Stimulated activated CD8-positive, alpha-beta memory T cell treated with anti-CD3 and anti-CD28 coated beads, Interleukin-7, amount 100 ng/mL, for 24 hours (primary cell): ENCODE measurements around the gene TBC1D22A.

ENCODE experiments used
- DNase-seq: peaks from one replicate; pipeline ENCODE4 v3.0.0-alpha.2; 2020; ENCODE audit warnings: low read depth

The TBC1D22A gene

GRCh38 chr22:47080100-47080499 lies 317.6 kb downstream of the TBC1D22A start:
- no peak for DNase-seq

DNA sequence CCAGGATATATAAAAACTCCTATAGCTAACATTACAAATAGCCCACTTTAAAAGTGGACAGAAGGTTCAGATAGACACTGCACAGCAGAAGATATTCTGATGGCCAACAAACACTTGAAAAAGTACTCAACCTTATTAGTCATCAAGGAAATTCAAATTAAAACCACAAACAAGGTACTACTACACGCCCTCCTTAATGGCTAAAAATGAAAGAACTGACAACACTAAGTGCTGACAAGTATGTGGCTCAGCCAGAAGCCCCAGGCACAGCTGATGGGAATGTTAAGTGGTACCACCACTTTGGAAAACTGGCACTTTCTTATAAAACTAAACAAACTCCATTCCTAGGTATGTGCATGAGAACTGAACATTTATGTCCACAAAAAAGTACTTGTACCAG lies 320.1 kb downstream of the TBC1D22A start:
- DNase-seq = no peak

- DNase-seq = no peak
These were observed 321.0 kb downstream of the TBC1D22A start for GRCh38 chr22:47083379-47083986.

DNA sequence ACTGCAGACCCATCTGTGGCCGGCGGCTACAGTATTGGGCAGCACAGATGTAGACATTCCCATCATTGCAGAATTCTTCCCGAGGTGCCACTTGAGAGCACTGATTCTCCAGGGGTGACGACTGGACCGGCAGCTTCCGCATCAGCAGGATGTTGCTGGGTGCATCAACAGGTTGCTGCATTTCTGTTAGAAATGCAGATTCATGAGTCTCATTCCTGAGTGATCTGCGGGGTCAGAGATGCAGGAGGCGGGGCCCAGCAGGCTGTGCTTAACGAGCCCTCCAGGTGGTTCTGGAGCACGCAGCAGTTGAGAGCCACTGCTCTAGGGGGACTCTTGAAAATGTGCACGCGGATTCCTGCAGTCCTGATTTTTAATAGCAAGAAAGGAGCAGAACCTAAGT lies 321.8 kb downstream of the TBC1D22A start:
- DNase-seq = no peak

DNA sequence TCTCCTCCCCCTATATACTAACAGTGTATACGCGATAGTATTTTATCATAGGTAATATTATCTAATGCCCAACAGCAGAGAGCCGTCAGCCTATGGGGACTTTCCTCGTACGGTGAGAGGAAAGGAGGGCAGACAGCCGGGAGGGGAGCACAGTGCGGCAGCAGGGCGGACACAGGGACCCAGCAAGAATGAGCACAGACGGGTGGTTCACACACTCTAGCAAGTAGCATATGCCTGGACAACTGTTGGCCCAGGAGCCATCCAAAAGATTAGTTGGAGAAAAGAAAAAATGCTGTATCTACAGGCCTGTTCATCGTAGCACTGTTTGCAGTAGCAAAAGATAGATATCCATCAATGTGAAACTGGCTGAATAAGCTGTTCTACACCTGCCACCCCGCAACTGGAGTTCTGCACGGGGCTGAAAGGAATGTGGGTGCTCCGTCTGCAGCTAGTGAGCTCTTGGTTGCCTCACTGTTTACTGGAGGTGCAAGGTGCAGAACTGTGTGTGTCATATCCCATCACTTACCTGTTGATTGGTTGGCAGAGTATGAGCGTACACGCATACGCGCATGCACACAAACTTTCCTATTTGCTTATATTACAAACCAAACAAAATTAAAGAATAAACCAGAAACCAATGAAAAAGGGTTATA lies 324.3 kb downstream of the TBC1D22A start:
- DNase-seq = no peak

DNA sequence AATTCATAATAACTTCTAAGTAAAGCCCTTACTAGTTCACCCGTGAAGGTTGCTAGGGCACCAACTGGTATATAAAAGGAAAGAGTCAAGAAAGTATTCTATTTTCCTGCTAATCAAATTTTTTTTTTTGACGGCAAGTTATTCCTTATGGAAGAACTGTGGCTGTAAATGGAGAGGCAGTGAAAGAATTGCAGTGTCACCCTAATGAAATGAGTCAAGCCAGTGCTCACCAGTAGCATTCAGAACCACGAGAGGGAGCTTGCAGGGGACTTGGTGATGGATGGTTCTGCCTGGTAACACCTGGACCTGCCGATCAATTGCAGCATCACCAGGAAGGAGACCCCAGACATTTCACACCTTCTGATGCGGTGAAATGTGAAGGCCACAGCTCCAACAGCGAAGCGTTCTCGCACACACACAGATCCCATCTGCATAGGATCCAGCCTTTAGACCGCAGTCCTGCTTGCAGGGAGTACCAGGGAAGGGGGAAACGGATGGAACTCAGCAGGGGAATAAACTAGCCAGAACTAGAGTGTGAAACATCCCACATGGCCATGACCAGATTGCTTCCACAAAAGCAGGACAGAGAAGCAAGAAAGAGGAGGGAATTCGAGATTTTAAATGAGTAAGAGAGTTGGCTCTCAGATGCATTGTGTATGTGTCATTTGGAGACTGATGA lies 326.2 kb downstream of the TBC1D22A start:
- DNase-seq = no peak

DNA sequence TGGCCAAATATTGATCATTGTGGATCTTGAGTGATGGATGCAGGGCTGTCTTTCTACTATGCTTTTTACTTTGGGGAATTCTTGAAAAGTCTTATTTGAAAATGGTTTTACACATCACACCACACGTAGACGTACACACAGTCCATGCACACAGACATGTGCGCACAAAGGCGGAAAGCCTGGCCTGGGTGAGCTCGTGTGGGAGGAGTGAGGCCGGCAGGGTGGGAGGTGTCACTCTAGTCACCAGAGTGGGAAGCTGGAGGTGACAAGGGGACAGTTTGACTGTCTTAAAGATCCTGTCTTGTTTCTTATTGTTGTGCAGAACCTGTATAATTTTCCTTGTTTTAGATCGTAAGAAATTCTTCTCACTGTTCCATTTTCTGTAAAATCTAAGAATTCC lies 326.9 kb downstream of the TBC1D22A start:
- no peak for DNase-seq

- DNase-seq = no peak
These were observed 327.5 kb downstream of the TBC1D22A start for GRCh38 chr22:47089796-47090460.

DNA sequence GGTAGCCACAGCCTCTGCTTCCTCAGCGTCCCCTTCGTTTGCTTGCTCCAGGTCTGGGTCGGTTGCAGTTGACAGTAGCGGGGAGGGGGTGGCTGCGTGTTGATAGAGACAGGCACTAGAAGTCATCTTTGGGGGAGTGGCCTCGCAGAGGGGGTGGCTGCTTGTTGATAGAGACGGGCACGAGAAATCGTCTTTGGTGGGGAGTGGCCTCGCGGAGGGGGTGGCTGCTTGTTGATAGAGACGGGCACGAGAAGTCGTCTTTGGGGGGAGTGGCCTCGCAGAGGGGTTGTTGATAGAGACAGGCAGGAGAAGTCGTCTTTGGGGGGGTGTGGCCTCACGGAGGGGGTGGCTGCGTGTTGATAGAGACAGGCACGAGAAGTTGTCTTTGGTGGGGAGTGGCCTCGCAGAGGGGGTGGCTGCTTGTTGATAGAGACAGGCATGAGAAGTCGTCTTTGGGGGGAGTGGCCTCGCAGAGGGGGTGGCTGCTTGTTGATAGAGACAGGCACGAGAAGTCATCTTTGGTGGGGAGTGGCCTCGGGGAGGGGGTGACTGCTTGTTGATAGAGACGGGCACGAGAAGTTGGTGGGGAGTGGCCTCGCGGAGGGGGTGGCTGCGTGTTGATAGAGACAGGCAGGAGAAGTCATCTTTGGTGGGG lies 328.3 kb downstream of the TBC1D22A start:
- DNase-seq = no peak

- no peak for DNase-seq
These were observed 328.8 kb downstream of the TBC1D22A start for GRCh38 chr22:47091246-47091651.

- DNase-seq = no peak
These were observed 329.7 kb downstream of the TBC1D22A start for GRCh38 chr22:47091921-47092700.

DNA sequence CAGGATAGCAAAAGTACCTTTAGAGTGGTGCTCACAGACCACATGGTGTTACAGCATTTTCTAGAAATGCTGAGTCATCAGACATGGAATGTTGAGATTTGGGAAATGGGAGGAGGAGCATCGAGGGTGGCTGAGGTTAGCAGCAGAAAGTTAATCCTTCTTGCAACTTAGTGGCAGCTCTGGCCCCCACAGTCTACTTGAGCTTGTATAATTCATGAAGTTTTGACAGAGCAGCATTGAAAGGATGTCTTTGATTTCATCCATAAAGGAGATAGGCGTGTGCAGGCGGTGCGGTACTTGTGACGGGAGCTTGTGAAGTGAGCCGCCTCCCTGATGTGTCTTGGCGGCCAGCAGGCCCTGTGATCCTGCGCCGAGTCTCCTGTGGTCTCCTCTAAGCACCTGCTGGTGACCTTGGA lies 330.5 kb downstream of the TBC1D22A start:
- DNase-seq = no peak

DNA sequence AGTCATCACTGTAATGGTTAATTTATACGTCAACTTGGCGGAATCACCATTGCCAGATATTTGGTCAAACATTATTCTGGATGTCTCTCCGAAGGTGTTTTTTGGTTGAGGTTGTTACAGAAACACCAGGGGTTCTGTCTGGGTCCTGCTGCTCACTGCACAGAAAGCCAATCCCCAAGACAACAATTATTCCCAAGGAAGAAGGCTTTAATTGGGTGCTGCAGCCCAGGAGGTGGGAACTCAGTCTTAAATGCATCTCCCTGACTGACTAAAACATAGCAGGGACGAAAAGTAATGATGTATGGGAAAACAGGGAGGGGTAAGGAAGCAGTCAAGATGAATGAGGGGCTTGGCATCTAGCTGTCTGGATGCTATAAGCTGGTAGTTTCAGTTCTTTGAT lies 331.3 kb downstream of the TBC1D22A start:
- DNase-seq = no peak

DNA sequence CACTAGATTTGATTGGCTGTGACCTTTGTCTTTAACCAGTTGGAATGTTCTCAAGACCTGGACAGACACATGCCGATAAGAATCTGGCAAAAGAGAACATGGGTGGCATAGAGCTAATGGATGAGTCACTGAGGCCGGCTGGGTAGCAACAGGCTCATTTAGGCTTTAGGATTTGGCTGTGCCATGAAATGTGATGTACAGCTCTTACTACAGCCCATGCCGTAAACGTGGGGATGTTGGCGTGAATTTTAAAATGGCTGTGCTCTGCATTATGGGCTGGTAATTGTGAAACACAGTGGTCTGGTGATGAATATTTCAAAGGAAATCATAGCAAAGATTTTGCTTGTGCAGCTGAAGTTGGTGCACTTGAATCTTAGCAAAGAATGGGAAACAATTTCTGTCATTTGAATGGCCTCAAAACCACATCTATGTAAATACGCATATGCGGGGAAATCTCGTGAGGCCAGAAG lies 332.4 kb downstream of the TBC1D22A start:
- DNase-seq = no peak

GRCh38 chr22:47095395-47096122 lies 333.1 kb downstream of the TBC1D22A start:
- DNase-seq = no peak

GRCh38 chr22:47098121-47098520 lies 335.7 kb downstream of the TBC1D22A start:
- no peak for DNase-seq

DNA sequence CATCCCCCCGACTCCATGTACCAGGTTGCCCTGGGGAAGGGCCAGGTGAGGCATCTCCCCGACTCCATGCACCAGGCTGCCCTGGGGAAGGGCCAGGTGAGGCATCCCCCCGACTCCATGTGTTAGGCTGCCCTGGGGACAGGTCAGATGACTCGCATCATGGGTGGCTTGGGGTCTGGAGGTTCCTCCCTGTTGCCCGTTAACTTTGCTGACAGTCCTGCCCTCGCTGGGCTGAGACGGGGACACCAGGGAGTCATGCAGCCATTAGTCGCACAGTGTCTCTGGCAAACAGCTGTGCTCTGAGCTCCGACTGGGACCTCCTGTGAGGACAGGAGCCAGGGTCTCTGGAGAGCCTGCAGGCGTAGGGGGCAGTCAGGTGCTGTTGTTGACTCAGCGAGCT lies 336.1 kb downstream of the TBC1D22A start:
- no peak for DNase-seq

GRCh38 chr22:47100019-47100418 lies 337.6 kb downstream of the TBC1D22A start:
- DNase-seq = no peak

- DNase-seq = no peak
These were observed 338.3 kb downstream of the TBC1D22A start for GRCh38 chr22:47100646-47101200.

- no peak for DNase-seq
These were observed 339.0 kb downstream of the TBC1D22A start for GRCh38 chr22:47101321-47101885.
